B cell (primary cell): ENCODE measurements around the gene RHOU.

Experiments used
- CTCF ChIP-seq: fragments of 200-600 bp; IDR thresholded peaks from one replicate; pipeline ENCODE4 v1.8.0; 2022; ENCODE audit warnings: antibody characterized with exemption, mild to moderate bottlenecking
- EZH2 ChIP-seq: IDR thresholded peaks from 2 replicates; pipeline ENCODE4 v1.6.1; 2012; ENCODE audit warnings: borderline replicate concordance, low read depth, mild to moderate bottlenecking, moderate library complexity, low read length; ENCODE audit not compliant: insufficient read depth, poor library complexity, severe bottlenecking

GRCh38 chr1:228781161-228781808 is 46.0 kb downstream of the RHOU start:
- TF ChIP-seq EZH2 = no peak
- no peak for TF ChIP-seq CTCF
